Vagina (tissue), 2 donors: ENCODE measurements around the gene NARS2. TPM values are rescaled to one million over a fixed set of nuclear protein-coding genes. Genes with fewer than 3 reads are reported as not detected.
"Not testable (repeated sequence)": the region's sequence is repeated elsewhere in the genome, so short reads cannot be mapped to it uniquely, and the experiment has no call there.

Source experiments
- DNase-seq, 2 donors: peaks; one replicate each; pipeline ENCODE4 v3.0.0-alpha.2; 2017; ENCODE audit errors: extremely low spot score in 2 of 2
- H3K27ac ChIP-seq: fragments of 200-600 bp; sonication (generic); one replicate; pipeline ENCODE4 v1.5.1; 2019
- H3K27me3 ChIP-seq: fragments of 200-600 bp; sonication (generic); one replicate; pipeline ENCODE4 v1.5.1; 2019
- H3K36me3 ChIP-seq, 2 donors: fragments of 200-600 bp; sonication (generic); one replicate each; pipeline ENCODE4 v1.5.1; 2017 to 2019
- H3K4me1 ChIP-seq: fragments of 200-600 bp; sonication (generic); one replicate; pipeline ENCODE4 v1.5.1; 2019
- H3K4me3 ChIP-seq, 2 donors: fragments of 200-600 bp; sonication (generic); 1 replicate in 1 of 2; 2 replicates in 1 of 2; pipeline ENCODE4 v1.5.1; 2016 to 2019
- H3K9me3 ChIP-seq: fragments of 200-600 bp; sonication (generic); one replicate; pipeline ENCODE4 v1.5.1; 2019
- CTCF ChIP-seq, 3 experiments: fragments of 450-650 bp in 2 of 3; fragments of 200-600 bp in 1 of 3; sonication (generic) in 1 of 3; IDR thresholded peaks; one replicate each; pipeline ENCODE4 v1.5.1; 2017 to 2019; ENCODE audit warnings: antibody characterized with exemption in 3 of 3, mild to moderate bottlenecking in 2 of 3, moderate library complexity in 2 of 3
- POLR2A ChIP-seq, 2 donors: fragments of 450-650 bp; IDR thresholded peaks; one replicate each; pipeline ENCODE4 v1.6.1; 2017; ENCODE audit warnings: antibody characterized with exemption in 2 of 2, mild to moderate bottlenecking in 2 of 2, moderate library complexity in 2 of 2
- POLR2AphosphoS5 ChIP-seq, 2 donors: sonication (generic); formaldehyde crosslinking; IDR thresholded peaks; one replicate each; pipeline ENCODE4 v1.9.0; 2017; ENCODE audit warnings: antibody characterized with exemption in 2 of 2, mild to moderate bottlenecking in 2 of 2, low read depth in 1 of 2; ENCODE audit not compliant: insufficient read depth in 1 of 2
- intact Hi-C: fragments of 100-400 bp; cut with DNase I; formaldehyde crosslinking; loops from one replicate; pipeline ENCODE4 v1.15.1; 2023
- total RNA-seq: library from RNA; depleted of rRNA; stranded (reverse); fragments of >200 nt; gene quantifications from one replicate; pipeline ENCODE4 v1.2.3, GENCODE V29; 2016

NARS2 gene
- total RNA-seq, 1 donor from 2014 or later = 13.5 TPM

- no peaks in the 10 kb centered on the region for H3K9me3 ChIP-seq
- H3K27me3 ChIP-seq = no peaks in the 10 kb centered on the region
- no peak overlapping the region for H3K4me3 ChIP-seq
- DNase-seq = no peak
- H3K27ac ChIP-seq = no peak overlapping the region
- peaks cover 17% of the 10 kb centered on the region for H3K4me1 ChIP-seq
- no peak for TF ChIP-seq POLR2AphosphoS5 (IDR thresholded peaks at IDR 0.05; ENCODE audit: insufficient read depth in 1 of 2, low read depth in 1 of 2)
- TF ChIP-seq CTCF (IDR thresholded peaks at IDR 0.05) = no peak
- TF ChIP-seq POLR2A (IDR thresholded peaks at IDR 0.05) = no peak
- peaks cover 0 to 8% of the 10 kb centered on the region in 2 donors for H3K36me3 ChIP-seq
- intact Hi-C loops = no loop called here
These were observed 4.6 kb downstream of the NARS2 start for GRCh38 chr11:78570031-78570430.

GRCh38 chr11:78567209-78567608 is 7.5 kb downstream of the NARS2 start:
- H3K36me3 ChIP-seq = peaks cover 0 to 8% of the 10 kb centered on the region in 2 donors
- no peak overlapping the region for H3K27ac ChIP-seq
- no peak for DNase-seq
- H3K27me3 ChIP-seq = no peaks in the 10 kb centered on the region
- peaks cover 16% of the 10 kb centered on the region for H3K4me1 ChIP-seq
- no peaks in the 10 kb centered on the region for H3K9me3 ChIP-seq
- H3K4me3 ChIP-seq = no peak overlapping the region
- intact Hi-C loops = loop anchor here (10.0 kb wide), 1 partner anchor 422 kb away; no protein-coding TSS in a partner anchor
- TF ChIP-seq POLR2A (IDR thresholded peaks at IDR 0.05) = no peak
- TF ChIP-seq POLR2AphosphoS5 (IDR thresholded peaks at IDR 0.05; ENCODE audit: insufficient read depth in 1 of 2, low read depth in 1 of 2) = no peak
- TF ChIP-seq CTCF (IDR thresholded peaks at IDR 0.05) = no peak

- Histone ChIP-seq H3K27ac (peak overlapping the region; percentile 39), H3K27me3 (no peaks in the 10 kb centered on the region), H3K36me3 (peaks cover 0 to 5% of the 10 kb centered on the region in 2 donors), H3K4me1 (peaks cover 39% of the 10 kb centered on the region), H3K9me3 (no peaks in the 10 kb centered on the region), H3K4me3 (no peak overlapping the region)
- DNase-seq = no peak
- intact Hi-C loops = loop anchor here (5.0 to 10.0 kb wide), 2 partner anchors 147 to 420 kb away; partner anchors contain the start of gene GAB2
- TF ChIP-seq POLR2AphosphoS5 (IDR thresholded peaks at IDR 0.05; ENCODE audit: insufficient read depth in 1 of 2, low read depth in 1 of 2) (peak in 1 of 2 donors; percentile 45), POLR2A (IDR thresholded peaks at IDR 0.05) (no peak), CTCF (IDR thresholded peaks at IDR 0.05) (peak; percentile 44 to 72 (median 51))
These were observed 9.9 kb downstream of the NARS2 start for GRCh38 chr11:78564490-78565467.

- Histone ChIP-seq H3K4me1 (peaks cover 39% of the 10 kb centered on the region), H3K27ac (peak overlapping the region; percentile 39)
- H3K9me3 ChIP-seq, H3K36me3 ChIP-seq, H3K4me3 ChIP-seq, H3K27me3 ChIP-seq, DNase-seq: not testable (repeated sequence)
- intact Hi-C loops = loop anchor here (5.0 to 10.0 kb wide), 2 partner anchors 147 to 419 kb away; partner anchors contain the start of gene GAB2
These were observed 10.6 kb downstream of the NARS2 start for GRCh38 chr11:78564037-78564436.

GRCh38 chr11:78563090-78563489 is 11.6 kb downstream of the NARS2 start:
- intact Hi-C loops = loop anchor here (5.0 to 10.0 kb wide), 2 partner anchors 146 to 418 kb away; partner anchors contain the start of gene GAB2
- not testable (repeated sequence) for H3K36me3 ChIP-seq, H3K9me3 ChIP-seq, H3K4me3 ChIP-seq, H3K27ac ChIP-seq, DNase-seq, H3K27me3 ChIP-seq
- peaks cover 39% of the 10 kb centered on the region for H3K4me1 ChIP-seq

- Histone ChIP-seq H3K27me3 (no peaks in the 10 kb centered on the region), H3K9me3 (no peaks in the 10 kb centered on the region), H3K4me1 (peaks cover 39% of the 10 kb centered on the region), H3K27ac (peak overlapping the region; percentile 73), H3K36me3 (no peaks in the 10 kb centered on the region), H3K4me3 (no peak overlapping the region)
- no peak for DNase-seq
- intact Hi-C loops = loop anchor here (5.0 to 10.0 kb wide), 2 partner anchors 145 to 418 kb away; partner anchors contain the start of gene GAB2
- TF ChIP-seq POLR2AphosphoS5 (IDR thresholded peaks at IDR 0.05; ENCODE audit: insufficient read depth in 1 of 2, low read depth in 1 of 2) (no peak), POLR2A (IDR thresholded peaks at IDR 0.05) (no peak), CTCF (IDR thresholded peaks at IDR 0.05) (no peak)
These were observed 12.3 kb downstream of the NARS2 start for GRCh38 chr11:78562398-78562797.
